GM18951 (cell line): ENCODE results near the gene C10orf71.

ENCODE experiments used
- POLR2A ChIP-seq: IDR thresholded peaks from 4 replicates; pipeline ENCODE4 v1.6.1; 2011; ENCODE audit warnings: mild to moderate bottlenecking; ENCODE audit not compliant: insufficient read length, insufficient read depth; ENCODE audit errors: extremely low read depth
- in situ Hi-C: fragments of 300-500 bp; cut with MboI; formaldehyde crosslinking; loops from one replicate; pipeline ENCODE4 v1.12.0; 2022; ENCODE audit warnings: low sequenced_read_pairs, mixed read lengths, inconsistent platforms; ENCODE audit not compliant: unreplicated experiment

C10orf71 gene

DNA sequence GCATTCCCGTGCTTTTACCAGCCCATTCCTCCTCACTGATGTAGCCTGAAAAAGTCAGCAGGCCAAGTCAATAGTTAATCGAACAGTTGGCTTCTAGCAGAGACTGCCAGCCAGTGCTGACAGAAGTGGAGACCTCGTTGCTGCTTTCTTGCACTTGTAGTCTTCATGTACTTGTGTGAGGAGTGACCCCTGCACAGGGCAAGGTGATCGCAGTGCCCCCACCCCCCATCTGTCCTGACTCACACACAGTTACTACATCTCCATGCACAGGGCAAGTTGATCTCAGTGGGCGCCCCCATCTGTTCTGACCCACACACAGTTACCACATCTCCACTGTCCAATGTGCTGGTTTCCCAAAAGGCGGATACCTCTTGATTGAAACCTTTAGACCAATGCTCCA, 34.2 kb downstream of the C10orf71 start:
- in situ Hi-C loops, result no loop called here
- TF ChIP-seq POLR2A, result no peak

DNA sequence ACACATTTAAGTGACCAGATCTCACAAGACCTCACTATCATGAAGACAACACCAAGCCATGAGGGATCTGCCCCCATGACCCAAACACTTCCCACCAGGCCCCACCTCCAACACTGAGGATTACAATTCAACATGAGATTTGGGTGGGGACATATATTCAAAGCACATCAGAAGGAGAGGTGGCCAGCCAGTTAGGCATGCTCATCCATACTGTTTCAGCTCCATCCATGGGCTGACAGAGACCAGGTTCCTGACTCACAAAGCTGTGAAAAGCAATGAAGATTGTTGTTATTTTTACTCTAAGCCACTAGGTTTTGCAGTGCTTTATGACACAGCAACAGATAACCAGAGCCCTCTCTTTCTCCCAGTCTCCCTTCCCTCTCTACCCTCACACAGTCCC, 36.0 kb downstream of the C10orf71 start:
- TF ChIP-seq POLR2A, result no peak
- in situ Hi-C loops, result no loop called here

GRCh38 chr10:49335364-49335972, 36.5 kb downstream of the C10orf71 start:
- TF ChIP-seq POLR2A, result no peak
- in situ Hi-C loops, result no loop called here

DNA sequence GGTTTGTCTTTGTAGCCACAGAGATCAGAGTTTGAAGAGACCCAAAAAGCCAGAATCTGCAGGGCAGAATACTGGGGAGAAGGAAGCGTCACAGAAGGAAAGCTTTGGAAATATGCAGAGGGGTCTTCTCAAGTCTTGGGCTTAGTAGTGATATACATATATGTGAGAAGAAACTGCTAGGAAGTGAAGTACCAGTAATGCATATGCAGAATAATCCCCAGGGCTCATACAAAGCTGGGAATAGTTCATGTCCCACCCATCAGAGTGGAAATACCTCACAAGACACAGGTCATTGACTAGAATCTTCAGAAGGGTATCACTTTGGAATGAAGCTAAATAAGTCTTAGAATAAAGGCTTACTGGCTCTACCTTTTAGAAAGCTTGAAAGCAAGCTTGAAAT, 39.6 kb downstream of the C10orf71 start:
- in situ Hi-C loops, result no loop called here
- TF ChIP-seq POLR2A, result no peak

GRCh38 chr10:49344840-49345239, 45.9 kb downstream of the C10orf71 start:
- in situ Hi-C loops, result no loop called here
- TF ChIP-seq POLR2A, result no peak

- in situ Hi-C loops, result no loop called here
- no peak for TF ChIP-seq POLR2A
These were observed 48.4 kb downstream of the C10orf71 start for GRCh38 chr10:49347342-49347741.

DNA sequence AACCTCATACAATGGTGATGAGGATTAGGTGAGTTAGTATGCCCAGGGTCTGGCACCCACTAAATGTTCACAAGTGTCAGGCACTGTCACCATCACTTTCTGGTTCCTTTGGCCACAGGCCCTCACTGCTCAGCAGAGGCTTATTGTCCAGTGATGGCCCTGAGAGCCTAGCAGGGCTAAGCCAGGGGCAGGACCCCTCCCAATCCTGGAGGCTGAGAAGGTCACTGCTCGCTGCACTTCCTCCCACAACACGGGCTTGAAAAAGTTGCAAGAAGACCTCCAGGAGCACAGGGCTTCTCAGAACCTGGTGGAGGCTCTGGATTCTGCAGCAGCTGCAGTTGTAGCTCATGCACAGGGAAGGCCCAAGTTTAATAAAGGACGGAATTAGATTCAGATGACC, 48.9 kb downstream of the C10orf71 start:
- in situ Hi-C loops, result no loop called here
- no peak for TF ChIP-seq POLR2A

DNA sequence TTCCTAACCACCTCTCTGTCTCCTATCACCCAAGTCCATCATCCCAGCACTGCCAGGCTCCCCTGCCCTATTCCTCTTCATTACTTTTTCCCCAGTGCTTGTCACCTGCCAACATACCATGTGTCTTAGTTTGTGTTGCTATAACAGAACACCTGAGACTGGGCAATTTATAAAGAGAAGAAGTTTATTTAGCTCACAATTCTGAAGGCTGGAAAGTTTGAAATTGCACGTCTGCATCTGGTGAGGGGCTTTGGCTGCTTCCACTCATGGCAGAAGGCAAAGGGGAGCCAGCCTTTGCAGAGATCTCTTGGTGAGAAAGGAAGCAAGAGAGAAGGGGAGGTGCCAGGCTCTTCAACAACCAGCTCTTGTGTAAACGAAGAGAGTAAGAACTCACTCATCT, 49.6 kb downstream of the C10orf71 start:
- TF ChIP-seq POLR2A, result no peak
- in situ Hi-C loops, result no loop called here

GRCh38 chr10:49349390-49349789, 50.4 kb downstream of the C10orf71 start:
- no peak for TF ChIP-seq POLR2A
- in situ Hi-C loops, result no loop called here

GRCh38 chr10:49350138-49350537, 51.2 kb downstream of the C10orf71 start:
- no peak for TF ChIP-seq POLR2A
- in situ Hi-C loops, result no loop called here

- in situ Hi-C loops, result no loop called here
- no peak for TF ChIP-seq POLR2A
These were observed 52.0 kb downstream of the C10orf71 start for GRCh38 chr10:49350846-49351532.

DNA sequence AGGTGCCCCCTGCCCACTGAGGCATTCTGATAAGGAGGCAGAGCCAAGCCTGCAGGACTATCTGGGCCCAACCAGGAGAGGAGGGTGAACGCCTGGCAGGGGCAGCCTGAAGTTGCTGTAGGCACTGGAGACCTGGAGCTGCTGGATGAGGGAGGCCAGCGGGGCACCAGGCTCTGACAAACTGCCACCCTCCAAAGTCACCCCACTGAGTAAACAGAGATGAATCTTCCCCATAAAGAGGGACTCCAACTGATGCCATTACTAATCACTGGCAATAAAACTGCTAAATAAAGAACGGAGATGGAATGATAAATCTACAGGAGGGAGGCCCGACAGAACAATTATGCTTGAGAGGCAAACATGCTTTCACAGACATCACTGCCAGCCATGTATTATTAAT, 52.7 kb downstream of the C10orf71 start:
- no peak for TF ChIP-seq POLR2A
- in situ Hi-C loops, result no loop called here

- in situ Hi-C loops, result no loop called here
- TF ChIP-seq POLR2A, result no peak
These were observed 53.4 kb downstream of the C10orf71 start for GRCh38 chr10:49352323-49352722.

DNA sequence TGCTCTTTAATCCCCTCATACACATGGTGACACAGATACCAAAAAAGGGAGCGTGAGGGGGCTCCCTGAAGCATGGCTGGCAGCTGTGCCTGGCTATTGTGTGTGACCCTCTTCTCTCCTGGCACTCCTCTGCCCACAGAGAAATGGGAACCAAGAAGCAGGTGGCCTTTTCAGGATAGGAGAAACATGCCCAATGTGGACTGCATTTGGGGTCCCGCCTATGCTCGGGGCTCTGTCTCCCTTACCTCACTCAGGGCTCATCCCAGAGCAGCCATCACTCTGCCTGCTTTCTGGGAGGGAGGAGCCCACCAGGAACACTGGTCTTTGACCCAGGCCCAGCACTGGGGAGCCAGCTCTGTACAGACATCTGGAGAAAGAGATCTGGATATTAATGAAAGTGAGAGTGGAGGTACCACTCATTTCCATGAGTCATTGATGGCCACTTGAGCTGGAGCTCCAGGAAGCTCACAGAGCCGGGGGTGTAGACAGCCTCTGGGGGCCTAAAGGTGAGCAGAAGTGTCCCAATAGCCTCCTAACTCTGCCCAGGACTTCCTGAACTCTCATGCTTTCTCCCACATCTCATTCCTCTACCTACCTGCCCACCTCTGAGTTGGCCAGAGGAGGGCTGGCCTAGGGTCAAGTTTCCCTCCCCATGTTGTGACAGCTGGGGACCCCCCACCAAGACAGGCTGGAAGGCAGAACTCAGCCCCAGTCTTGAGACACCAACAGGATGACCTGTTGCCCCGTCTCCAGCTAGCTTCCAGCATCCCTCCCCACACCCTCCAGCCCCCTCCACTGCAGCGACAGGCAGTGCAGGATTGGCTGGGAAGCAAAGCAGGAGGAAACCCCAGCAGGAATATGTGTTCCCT, 54.3 kb downstream of the C10orf71 start:
- in situ Hi-C loops, result no loop called here
- TF ChIP-seq POLR2A, result no peak

- in situ Hi-C loops, result no loop called here
- no peak for TF ChIP-seq POLR2A
These were observed 55.1 kb downstream of the C10orf71 start for GRCh38 chr10:49353895-49354566.
